ENCODE results near the gene PLEK2.

DNA sequence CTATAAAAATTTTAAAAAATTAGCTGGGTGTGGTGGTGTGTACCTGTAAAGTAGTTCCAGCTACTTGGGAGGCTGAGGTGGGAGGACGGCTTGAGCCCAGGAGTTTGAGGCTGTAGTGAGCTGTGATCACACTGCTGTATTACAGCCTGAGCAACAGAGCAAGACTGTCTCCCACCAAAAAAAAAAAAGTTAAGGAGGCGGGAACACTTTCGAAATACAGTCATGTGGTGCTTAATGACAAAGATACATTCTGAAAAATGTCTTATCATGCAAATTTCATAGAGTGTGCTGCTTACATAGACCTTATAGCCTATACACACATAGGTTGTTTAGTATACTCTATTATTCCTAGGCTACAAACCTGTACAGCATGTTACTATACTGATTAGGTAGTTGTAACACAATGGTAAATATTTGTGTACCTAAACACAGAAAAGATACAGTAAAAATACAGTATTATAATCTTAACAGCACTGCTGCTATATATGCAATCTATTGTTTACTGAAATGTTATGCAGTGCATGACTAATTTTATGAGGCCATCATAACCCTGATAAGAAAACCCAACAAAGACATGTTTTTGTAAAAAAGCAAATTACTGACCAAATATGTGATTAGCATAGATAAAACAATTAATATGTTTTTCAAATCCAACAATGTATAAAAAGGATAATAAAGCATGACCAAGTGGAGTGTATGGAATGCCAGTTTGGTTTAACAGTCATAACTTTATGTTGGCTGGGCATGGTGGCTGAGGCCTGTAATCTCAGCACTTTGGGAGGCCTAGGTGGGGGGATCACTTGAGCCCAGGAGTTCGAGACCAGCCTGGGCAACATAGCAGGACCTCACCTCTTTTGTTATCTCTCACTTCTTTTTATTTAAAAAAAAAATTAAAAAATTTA lies 40.5 kb downstream of the PLEK2 start:
- TF ChIP-seq, protein P1, sequence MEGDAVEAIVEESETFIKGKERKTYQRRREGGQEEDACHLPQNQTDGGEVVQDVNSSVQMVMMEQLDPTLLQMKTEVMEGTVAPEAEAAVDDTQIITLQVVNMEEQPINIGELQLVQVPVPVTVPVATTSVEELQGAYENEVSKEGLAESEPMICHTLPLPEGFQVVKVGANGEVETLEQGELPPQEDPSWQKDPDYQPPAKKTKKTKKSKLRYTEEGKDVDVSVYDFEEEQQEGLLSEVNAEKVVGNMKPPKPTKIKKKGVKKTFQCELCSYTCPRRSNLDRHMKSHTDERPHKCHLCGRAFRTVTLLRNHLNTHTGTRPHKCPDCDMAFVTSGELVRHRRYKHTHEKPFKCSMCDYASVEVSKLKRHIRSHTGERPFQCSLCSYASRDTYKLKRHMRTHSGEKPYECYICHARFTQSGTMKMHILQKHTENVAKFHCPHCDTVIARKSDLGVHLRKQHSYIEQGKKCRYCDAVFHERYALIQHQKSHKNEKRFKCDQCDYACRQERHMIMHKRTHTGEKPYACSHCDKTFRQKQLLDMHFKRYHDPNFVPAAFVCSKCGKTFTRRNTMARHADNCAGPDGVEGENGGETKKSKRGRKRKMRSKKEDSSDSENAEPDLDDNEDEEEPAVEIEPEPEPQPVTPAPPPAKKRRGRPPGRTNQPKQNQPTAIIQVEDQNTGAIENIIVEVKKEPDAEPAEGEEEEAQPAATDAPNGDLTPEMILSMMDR (IDR thresholded peaks at IDR 0.05), result no peak
- no peak for TF ChIP-seq ZFX (IDR thresholded peaks at IDR 0.05; ENCODE audit: borderline replicate concordance)

Data from 22Rv1 (cell line).